Midbrain (tissue), 1 donor: ENCODE measurements around the gene ADAT2.
A peak's percentile ranks its signal among the peaks of the same experiment; 100 is the strongest.

Source experiments
- DNase-seq: peaks from one replicate; lab custom pipeline; 2025; lab: John Stamatoyannopoulos, UW

The ADAT2 gene

DNA sequence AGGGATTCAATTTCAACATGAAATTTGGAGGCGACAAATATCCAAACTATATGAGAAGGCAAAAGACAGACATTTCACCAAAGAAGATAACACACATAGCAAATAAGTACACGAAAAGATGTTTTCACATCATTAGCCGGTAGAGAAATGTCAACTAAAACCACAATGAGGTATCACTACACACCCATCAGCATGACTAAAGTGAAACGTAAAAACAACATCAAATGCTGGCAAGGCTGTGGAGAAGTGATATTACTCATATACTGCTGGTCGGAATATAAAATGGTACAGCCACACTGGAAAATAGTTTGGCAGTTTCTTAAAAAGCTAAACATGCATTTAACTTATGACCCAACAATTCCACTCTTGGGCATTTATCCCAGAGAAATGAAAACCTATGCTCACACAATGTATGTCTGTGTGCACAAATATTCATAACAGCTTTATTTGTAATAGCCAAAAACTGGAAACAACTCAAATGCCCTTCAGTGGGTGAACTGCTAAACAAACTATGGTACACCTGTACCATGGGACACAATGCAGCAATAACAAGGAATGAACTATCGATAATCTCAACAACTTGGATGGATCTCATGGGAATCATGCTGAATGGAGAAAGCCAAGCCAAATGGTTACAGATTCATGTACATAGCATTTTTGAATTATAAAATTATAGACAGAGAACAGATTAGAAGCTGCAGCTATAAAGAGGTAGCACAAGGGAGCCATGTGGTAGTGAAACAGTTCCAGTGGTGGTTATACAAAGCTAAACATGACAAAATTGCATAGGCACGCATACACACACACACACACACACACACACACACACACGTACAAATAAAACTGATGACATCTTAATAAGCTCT is 8.6 kb downstream of the ADAT2 start:
- no peak for DNase-seq

DNA sequence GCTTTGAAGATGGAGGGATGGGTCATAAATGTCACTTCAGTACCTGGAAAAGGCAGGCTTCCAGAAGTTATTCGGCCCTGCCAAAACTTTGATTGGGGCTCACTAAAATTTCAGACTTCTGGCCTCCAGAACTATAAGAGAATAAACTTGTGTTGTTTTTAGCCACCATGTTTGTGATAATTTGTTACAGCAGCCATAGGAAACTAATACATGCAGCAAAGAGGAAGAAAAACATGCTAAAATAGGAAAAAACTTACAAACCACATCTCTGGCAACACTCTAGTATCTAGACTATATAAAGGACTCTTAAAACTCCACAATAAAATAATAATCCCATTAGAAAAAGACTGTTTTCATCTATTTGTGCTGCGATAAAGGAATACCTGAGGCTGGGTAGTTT is 9.5 kb downstream of the ADAT2 start:
- DNase-seq = no peak

DNA sequence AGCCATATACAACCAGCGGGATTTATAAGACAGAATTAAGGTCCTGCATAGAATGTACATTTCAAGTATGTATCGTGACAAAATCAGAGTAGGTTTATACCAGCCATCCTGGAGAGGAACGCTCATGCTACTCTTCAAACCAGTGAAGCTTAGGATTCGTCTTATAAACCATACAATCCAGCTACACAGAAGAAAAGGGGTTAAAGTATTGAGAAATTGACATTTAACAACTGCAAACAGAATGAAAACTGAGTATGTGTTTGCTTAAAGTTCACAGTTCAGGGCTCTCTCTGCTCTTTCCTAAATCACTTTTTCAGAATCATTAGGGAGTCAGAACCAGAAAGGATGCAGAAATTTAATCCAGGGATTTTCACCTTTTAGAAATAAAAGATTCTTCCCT is 17.9 kb downstream of the ADAT2 start:
- no peak for DNase-seq

DNA sequence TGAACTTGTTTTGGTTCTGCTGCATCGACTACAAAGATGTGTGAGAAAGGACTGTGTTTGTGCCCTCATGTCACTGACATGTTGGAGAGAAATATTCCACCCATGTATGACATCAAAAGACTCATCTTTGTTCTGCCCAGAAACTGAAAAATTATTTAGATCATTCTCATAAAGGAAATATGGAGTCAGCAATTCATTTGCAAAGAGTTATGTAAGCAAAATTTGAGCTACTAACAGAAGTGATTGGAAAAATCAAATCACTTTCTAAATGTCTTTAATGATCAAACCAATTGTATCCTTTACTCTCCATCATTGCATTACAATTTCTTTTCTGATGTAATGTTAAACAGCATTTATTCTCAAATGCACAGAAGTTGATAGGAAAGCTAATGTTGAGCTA is 19.3 kb downstream of the ADAT2 start:
- DNase-seq = no peak

DNA sequence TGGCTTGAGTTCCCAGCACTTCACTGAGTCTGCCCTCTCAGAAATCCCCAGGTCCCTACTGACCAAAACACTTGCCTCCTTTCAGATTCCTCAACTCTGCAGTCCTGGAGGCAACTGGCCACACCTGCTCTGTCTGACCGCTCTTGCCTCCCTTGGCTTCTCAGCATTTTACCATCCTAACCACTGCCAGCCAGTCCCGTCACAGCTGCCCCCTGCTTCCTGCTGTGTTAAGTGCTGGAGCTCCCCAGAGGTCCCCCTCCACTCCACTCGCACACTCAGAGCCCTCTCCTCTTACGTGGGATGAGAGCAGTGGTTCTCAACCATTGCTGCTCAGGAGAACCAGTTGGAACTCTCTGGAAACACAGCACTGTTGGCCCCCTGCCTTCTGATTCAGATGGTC is 20.5 kb downstream of the ADAT2 start:
- DNase-seq = no peak

DNA sequence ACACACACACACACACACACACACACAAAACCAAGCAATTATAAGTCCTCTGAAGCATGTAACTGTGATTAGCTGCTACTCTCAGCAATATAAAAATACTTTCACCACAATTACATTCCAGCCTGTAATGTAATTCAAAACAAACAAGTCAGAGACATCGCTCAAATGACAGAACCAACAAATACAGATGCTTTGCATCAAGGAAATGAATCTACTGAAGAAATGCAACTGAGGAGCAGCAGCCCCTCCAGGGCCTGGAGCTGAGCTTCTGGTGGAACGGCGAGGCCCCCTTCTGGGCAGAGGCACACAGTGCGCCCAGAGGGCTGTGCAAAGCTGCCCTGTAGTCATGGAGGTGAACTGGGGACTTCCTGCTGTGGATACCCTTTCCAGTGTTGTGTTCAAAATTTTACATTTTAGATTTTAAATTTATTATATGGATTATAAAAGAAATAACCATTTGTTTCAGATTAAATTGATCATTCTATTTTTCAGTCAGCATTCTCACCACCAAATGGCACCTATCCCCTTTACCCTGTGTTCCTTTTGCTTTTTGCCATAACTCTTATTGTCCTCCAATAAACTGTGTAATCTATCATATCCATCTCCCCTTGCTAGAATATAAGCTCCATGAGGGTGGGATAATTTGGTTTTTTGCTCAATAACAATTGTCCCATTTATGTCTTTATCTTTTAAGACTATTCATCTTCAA is 23.2 kb downstream of the ADAT2 start:
- peak; percentile 69 for DNase-seq

DNA sequence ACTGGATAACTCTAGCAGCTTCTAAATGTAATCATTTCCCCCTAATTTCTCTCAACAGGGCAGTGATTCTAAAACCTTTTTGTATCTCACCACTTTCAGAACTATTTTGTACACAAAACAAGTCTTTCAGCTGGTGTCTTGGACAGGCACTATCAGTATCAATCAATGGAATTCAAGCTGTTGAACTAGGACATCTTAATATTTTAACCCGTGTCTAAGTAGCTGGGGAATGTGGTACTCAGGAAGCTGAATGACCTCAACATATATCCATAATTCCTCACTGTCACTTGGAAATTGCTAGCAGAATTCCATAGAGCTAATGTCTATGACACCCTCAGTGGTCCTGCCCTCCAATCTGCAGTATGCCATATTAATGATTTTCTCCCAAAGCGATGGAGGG is 24.5 kb downstream of the ADAT2 start:
- DNase-seq = no peak

DNA sequence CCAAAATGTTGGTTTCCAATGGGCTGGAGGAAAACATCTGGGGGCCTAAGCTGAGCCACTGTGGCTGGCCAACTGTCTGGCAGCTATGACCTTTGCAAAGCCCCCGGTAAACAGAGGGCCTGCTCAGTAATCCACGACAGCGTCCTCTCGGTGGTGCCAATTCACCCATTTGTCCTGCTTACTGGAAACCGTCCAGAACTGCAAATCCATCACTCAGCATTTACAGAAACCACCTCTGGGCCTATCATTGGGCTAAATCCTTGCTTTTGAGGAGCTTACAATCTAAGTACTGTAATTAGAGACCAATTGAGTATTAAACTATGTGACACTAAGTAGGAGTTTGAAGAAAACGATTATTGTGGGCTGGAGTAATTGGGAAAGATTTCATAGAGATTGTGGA is 31.0 kb downstream of the ADAT2 start:
- no peak for DNase-seq

DNA sequence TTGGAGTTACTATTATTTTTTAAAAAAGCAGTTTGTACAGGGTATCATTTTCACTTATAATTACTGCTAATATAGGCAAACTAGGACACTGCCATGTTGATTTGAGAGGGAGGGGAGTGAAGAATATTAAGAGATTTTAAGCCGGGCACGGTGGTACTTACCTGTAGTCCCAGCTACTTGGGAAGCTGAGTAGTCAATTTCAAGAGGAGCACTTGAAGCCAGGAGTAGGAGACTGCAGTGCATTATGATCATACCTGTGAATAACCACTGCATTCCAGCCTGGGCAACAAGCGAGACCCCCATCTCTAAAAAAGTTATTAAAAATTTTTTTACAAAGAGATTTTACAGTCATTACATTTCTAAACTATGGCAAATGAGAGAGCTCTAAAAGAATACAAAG is 35.7 kb downstream of the ADAT2 start:
- DNase-seq = no peak

DNA sequence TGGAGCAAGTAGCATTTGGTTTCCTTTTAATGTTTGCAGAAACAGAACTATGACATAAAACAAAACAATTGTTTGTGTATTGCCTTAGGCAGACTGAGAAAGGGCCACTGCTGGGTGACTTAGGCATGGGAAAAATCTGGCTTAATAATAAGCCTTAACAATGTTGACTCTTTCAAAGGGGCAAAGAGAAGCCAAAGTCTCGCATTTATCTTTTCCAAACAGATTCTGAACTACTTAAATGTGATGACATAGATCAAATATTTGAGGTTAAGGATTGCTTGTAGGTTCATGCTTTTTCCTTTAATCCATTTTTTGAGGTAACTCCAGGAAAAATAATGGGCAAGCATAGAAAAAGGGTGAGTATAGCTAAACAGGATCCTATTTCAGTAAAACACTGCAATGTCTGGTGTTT is 39.6 kb downstream of the ADAT2 start:
- DNase-seq = no peak

DNA sequence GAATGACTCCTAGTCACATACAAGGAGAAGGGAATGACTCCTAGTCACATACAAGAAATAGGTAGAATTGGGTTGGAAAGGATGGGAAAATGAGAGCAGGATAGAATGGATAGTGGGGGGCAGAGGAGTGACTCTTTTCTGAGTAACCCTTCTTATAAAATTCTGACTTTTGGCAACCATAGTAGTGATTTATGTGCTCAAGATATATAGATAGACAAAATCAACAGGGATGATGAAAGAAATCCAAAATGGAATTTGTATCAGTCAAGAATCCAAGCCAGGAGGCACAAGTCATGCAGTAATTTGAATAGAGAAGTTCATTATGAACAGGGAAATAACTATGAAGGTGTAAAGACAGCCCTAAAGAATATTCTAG is 41.7 kb downstream of the ADAT2 start:
- no peak for DNase-seq

DNA sequence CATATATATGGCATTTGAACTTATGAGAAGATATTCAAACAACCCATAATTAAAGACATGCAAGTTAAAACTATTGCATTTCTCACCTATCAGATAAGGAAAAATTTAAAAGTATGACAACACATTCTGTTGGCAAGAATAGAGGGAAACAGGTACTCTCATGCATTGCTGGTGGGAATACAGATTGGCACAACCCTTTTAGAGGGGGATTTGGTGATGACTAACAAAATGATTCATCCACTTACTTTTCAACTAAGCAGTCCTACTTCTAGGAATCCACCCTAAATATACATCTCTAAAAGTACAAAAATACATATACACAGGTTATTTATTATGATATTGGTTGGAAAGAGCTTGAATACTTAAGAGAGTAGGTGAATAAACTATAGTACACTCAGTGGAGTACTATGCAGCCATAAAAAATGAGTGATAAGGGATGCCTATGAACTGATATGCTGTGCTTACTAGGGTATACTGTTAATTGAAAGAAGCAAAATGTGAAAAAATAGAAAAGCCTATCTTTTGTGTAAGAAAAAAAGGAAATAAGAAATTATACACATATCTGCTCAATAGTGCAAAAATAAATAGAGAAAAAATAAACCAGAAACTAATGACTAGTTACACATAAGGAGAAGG is 42.2 kb downstream of the ADAT2 start:
- no peak for DNase-seq

DNA sequence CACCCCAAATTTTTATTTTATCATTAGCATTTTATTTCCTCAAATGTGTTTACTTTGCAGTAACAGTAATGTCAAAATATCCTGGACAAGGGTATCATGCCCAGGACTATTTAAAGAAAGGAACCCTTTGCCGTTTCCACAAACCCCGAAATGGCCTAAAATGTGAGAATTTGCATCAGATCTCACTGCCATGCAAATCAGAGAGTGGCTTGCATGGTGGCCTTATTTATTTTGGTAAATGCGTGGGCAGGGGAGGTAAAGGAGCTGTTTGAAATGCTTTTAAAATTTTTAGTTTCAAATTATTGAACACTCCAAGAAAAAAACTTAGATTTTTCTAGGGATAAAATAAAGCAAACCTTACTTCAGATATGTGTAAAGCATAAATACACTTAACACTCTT is 43.8 kb downstream of the ADAT2 start:
- no peak for DNase-seq

DNA sequence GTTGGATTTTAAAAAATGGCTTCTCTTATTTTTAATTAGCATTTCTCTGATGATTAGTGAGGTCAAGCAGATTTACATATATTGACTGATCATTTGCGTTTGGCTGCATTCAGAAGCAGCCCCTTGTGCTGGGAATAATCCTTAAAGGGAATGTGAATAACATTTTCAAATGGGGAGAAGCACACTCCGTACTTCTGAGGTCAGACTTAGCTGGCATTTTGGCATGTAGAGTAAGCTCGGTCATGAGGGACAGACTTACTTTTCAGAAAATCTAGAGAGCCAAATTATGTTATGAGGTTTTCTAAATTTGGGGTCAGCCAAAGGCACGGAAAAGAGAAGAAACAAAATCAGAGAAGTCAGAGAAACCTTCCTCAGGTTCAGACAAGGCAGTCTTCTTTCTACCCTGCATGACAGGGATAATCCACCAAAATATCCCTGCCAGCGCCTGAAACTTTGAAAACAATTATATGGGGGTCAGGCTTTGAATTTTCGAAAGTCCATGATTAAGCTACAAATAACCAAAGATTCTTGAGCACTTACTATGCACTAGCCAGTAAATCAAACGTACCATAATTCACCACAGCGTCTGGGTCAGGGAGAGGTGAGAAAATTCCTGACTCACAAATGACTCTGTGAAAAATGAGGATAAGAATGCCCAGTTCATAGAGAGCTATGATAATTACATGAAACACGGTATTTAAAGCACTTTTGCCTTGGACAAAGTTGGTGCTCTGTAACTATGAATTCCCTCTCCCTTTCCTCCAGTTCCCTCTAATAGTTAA is 44.9 kb downstream of the ADAT2 start:
- DNase-seq = no peak

DNA sequence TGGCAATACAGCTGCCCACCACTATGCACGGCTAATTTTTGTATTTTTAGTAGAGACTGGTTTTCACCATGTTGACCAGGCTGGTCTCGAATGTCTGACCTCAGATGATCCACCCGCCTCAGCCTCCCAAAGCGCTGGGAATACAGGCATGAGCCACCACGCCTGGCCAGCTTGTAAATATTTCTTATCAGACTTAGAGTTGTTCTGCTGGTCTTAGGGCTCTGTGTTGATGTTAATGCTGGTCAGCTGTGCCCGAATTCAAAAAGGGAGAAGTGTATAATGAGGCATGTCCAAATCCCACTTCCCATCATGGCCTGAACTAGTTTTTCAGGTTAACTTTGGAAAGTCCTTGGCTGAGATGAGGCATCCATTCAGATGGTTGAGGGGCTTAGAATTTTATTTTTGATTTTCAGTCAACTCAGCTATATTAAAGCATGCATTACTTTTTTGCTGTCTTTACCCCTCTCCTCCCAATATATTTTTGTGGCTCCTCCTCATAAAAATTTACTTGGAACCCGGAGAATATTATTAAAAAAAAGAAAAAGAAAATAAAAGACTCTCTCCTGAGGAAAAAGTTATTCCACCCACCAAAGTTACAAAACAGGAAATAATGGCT is 47.7 kb downstream of the ADAT2 start:
- DNase-seq = no peak

DNA sequence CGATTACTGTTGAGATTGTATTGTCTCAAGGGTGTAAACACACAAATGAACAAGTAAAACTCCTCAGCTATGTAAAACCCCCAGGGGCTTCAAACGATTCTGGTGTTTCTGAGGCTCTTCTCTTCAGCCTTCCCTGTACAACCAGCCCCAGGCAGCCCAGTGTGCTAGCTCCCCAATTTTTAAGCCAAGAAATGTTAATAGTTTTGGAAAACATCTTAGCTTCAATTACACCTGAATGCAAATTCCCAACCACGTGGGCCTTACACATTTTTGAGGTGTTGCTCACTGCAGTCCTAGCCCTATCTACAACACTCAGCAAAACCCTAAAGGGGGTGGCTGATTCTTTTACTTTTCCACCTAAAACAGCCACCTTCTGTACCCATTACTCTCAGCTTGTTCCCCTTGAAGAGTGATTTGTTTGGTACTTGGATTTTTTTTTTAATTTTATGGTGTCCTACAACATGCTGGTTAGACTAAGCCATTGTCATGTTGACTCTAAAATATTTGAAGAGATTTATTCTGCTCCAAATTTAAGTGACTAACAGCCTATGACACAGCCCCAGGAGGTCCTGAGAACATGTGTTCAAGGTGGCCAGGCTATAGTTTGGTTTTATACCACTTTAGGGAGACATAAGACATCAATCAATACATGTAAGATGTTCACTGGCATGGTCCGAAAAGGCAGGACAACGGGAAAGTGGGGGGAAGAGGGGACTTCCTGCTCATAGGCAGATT is 48.7 kb downstream of the ADAT2 start:
- DNase-seq = no peak

DNA sequence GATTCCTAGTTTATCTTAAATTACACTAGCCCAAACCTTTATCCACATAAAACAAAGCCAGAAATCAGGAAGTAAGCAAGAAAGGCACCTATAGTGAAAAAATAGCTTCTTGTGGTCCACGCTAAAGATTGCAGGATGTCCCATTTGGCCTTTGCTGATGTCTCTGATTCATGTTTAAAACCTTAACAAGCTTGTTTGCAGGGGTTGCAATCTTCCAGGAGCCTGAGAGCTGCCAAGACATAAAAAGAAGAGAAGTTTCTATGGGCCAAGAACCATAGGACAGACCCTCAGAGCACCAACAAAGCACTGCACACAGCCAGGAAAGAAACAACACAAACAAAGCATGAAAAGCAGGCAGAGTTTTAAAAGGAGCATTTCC is 49.4 kb downstream of the ADAT2 start:
- no peak for DNase-seq

DNA sequence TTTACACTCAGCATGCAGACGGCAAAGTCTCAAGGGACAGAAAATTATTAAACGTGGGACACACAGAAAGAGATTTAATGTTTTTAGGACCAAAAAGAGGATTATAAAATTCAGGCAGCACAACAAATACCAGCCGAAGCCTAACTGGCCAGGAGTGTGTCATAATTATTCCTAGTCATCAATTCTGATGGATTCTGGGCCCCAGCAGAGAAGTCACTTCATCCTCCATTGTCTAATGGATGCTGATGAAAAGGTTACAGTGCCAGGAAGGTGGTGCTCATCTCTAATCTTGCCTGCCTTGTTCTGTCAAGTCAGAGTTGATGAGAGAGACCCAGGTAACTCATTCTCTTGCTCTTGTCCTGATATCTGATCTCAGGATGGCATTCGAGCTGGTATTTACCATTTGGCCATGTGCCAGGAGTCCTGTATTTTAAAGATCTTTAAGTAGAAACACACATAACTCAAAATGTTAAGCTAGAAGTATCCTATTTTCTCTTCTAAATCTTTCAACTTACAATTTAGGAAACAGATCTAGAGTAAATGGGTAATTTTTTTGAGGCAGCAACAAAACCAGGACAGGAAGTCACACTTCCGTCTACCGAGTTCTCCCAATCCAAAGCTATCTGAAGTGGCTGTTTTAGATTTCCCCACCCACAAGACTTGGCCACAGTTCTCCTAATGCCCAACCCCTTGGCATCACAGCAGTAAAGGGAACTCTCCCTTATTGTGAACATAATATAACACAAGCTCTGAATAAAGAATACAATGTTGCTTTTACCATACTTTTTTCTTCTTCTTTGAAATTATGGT is 50.0 kb downstream of the ADAT2 start:
- DNase-seq = peak; percentile 8

DNA sequence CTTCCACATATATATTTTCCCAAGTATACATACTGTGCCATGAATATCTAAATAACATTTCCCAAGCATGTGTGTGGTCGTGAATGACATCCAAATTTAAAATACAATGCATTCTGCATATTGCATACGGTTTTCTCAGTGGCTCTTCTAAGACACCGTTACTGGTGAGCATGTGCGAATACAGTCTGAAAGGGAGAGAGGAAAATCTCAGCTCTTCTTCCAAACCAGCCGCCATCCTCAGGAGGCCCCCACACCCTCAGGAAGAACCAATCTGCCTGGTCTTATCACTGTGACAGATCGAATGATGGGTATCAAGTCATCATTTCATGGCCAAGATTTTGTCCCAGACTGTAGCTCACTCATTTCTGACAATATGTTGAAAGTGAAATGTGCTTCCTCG is 50.7 kb downstream of the ADAT2 start:
- no peak for DNase-seq

DNA sequence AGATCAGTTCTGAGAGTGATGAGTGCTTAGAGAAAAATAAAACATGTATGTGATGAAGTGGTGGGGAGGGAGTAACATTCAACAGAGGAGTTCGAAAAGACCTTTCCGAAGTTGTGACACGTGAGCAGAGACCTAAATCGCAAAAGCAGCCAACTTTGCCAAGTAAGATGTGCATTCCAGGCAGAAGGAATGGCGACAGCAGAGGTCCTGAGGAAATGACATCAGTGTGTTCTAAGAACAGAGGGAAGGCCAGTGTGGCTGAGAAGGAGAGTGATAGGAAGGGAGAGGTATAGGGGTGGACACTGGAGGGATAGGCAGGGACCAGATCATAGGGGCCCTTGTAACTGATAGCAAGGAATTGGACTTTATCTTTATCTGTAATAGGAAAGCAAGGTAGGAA is 51.3 kb downstream of the ADAT2 start:
- DNase-seq = no peak
